Measurements from ENCODE around the gene ITGA5.

ITGA5 gene

DNA sequence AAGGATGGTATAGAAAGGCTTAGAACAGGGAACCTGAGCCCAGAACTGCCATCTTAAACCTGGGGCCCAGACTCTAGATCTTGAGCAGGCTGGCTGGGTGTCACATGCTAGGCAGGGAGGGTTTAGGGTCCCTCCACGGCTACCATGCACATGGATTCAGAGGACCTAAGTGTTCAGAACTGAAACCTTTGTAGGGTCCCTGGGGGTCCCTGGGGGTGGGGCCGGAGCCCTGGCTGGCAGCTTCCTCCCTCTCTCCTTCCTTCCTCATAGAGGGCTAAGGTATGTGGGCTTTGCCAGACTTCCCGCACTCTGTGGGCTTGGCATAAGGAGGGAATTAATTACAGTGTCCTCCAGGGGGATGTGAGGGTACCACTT lies 29.9 kb downstream of the ITGA5 start:
- DNase-seq (ENCODE audit: low spot score): no peak

DNA sequence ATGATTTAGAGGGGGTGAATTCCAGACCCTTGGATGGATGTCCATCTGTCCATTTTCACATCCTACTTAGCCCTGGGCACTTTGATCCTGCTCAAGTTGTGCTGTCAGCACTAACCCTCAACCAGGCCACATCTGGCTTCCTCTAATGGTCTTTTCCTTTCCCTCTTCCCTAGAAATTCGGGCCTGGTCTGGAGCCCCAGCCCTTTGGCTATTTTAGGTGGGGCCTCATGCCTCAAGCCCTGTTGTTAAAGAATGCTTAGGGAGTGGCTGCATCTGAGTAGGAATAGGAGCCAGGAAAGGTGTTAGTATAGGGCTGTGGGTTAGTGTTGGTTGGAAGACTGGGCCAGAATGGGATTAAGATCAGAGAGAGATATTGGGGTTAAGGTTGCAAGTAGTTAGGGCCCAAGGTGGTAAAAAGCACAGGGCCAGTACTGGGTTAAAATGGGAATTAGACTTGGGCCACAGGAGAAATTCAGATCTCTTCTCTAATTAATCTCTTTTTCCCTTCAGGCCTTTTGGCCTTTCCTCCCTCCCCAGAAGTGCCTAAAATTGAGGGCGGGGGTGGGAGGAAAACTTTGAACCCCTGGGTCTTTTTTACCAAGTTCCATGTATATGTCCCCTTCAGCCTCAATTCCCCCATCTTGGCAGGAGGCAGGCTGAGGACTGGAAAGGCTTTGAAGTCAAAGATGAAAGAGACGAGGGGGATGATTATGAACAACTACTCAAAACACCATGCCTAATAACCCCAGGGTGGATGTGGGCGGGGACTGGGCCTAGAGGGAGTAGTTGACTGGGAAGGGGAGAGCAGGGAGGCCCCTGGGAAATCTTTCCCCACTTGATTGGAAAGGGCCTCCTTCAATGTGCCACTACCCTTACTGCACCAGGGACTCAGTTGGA lies 30.6 kb downstream of the ITGA5 start:
- no peak for DNase-seq (ENCODE audit: low spot score)

DNA sequence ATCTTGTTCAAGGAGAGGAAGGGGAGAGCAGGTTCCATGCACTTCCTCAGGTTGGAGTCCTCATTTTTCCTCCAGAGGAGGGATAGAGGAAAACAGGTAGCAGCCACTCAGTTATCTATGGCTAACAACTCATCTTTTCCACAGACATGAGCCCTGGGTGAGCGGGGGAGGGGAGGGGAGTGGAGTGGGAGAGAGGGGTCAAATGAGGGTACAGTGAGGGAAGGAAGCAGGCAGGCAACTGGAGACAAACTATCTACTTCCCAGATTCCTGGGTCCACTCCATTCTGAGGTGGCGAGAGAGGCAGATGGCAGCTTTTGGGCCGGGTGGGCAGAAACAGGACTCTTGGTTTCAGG lies 32.0 kb downstream of the ITGA5 start:
- DNase-seq (ENCODE audit: low spot score): no peak

DNA sequence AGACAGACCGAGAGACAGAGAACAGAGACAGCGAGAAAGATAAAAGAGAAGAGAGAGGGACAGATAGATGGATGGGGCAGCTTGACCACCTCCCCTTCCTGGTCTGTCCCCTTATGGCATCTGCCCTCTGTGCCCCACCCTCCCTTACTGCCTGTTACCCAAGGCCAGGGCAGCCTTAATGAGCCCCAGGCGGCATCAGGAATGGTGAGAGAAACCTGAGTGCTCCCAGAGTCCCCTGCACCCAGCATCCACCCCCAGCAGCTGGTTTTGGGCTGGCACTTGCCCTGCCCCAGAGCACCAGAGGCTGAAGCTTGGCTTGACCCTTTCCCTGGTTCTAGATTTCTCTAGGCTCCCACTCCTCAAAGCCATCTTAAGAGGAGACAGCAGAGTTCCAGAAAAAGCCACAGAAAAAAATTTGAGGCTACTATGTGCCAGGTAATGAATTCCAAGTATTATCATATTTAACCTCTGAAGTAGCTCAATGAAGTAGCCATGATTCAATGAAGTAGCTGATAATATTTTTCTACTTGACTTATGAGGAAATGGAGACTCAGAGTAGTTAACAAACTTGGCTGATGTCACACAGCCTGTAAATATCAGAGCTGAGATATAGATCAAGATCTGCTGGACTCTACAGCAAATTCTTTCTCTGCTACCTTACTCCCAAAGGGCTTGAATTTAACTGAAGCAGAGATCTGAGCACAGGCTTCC lies 32.5 kb downstream of the ITGA5 start:
- DNase-seq (ENCODE audit: low spot score): no peak

DNA sequence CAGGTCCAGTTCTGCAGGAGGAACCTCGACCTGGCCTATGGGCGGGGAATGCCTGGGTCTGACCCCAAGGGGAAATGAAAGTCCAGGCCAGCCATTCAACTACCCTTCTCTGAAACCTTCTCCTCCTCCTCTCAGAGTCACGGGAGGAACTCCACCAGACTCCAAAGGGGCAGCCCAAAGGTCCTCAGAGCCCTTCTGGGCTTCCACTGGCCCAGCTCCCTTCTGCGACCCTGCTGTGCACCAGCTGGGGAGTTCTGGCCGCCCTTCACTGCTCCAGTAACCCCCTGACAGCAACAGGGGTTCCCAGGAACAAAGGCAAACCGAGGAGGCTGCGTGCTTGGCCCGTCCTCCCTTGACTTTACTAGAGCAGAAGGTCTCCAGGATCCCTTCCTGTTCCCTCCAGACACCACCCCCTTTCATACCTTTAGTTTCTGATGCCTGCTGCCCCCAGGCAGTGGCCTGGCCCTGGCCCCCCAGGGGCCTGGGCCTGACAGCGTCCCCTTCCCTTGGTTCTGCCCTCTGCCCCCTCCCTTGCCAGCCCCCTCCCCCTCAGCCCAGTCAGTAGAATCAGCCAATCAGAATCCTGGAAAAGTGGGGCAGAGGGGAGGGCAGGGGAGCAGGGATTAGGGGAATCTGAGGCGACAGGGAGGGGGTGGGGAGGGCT lies 33.7 kb downstream of the ITGA5 start:
- DNase-seq (ENCODE audit: low spot score): no peak

DNA sequence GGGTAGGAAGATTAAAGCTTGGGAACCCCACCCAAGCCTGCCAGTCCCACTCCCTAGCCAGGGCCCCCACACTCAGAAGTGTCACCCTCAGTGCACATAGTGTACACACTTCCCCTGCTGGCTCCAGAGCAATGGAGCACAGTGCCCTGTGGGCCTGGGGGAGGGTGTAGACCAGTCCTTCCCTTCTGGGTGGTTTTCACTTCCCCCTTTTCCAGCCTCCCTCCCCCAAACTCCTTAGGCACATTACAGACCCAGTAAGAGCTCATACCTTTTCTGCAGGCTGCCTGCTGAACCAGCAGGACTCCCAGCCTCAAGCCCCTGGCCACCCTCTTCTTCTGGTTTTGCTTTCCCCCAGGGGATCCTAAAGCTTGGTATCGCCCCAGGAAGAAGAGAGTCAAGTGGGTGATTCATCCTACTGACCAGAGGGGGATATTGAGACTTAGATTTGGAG lies 34.5 kb downstream of the ITGA5 start, which contains the start of gene ZNF385A:
TSS of gene ZNF385A (minus strand) at position 143 of the 451 bp plus-strand sequence. CDS start 219 bp downstream, outside the sequence.
- DNase-seq (ENCODE audit: low spot score): no peak

DNA sequence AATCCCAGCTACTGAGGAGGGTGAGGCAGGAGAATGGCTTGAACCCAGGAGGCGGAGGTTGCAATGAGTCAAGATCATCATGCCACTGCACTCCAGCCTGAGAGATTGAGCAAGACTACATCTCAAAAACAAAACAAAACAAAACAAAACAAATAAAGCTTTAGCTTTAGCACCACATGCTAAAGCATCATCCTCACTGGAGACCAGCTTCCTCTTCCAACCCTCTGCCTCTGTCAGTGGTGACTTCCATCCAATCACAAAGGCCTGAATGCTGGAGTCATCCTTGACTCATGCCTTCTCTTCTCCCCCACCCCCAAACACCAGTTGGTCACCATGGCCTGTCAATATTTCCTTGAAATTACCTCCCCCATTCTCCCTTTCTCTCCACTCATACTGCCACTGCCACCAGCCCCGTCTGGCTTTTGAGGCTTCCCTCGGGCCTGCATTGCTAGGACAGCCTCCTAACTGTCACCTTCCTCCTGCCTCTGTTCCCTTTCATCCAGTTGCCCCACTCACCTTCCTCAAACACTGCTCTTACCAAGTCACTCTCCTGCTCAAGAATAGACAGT lies 35.9 kb downstream of the ITGA5 start:
- DNase-seq (ENCODE audit: low spot score): peak; percentile 87

DNA sequence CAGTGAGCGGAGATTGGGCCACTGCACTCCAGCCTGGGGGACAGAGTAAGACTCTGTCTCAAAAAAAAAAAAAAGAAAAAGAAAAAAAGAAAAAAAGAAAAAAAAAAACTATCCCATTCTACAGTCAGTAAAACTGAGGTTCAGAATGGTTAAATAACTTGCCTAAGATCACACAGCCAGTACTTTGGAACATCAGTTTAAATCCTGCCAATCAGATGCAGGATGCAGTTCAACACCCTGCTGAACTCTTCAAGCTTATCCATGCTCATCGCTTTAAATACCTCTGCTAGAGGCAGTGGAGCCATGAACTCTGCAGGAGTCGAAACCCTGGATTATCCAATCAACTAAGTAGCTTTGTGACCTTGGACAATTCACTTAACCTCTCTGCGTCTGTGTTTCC lies 37.9 kb downstream of the ITGA5 start:
- no peak for DNase-seq (ENCODE audit: low spot score)

DNA sequence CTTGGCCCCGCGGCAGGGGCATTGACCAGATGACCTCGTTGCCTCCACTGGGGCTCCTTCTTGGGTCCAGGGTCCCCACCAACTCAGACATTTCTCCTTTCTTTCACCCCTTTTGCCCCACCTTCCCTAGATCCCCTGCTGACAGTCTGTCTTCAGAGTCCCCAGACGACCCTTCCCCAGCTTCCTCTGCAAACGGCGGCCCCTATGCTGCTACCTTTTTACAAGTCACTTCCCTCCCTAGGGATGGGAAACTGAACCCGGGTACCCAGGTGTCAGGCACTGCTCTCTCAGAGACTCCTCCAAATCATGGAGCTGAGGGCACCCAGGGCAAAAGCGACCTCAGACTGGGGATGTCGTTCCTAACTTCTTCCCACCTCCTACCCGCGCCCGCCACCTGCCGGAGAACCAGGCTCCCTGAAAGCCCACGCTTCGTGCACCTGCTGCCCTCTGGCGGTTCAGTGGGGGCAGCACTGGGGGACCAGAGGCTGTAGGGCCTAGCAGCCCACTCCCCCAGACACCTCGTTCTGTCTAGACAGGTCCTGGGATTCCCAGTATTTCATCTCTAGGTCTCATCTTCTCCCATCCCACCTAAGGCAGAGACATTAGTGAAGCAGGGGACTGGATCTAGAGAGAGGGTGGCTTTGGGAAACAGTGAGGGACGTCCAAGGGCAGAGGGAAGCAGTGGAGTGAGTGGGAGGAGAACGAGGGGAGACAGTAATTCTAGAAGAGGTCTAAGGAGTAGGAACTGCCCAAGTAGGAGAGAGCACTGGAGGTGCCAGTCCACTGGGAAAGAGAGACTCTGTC lies 39.5 kb downstream of the ITGA5 start:
- peak; percentile 91 for DNase-seq (ENCODE audit: low spot score)

DNA sequence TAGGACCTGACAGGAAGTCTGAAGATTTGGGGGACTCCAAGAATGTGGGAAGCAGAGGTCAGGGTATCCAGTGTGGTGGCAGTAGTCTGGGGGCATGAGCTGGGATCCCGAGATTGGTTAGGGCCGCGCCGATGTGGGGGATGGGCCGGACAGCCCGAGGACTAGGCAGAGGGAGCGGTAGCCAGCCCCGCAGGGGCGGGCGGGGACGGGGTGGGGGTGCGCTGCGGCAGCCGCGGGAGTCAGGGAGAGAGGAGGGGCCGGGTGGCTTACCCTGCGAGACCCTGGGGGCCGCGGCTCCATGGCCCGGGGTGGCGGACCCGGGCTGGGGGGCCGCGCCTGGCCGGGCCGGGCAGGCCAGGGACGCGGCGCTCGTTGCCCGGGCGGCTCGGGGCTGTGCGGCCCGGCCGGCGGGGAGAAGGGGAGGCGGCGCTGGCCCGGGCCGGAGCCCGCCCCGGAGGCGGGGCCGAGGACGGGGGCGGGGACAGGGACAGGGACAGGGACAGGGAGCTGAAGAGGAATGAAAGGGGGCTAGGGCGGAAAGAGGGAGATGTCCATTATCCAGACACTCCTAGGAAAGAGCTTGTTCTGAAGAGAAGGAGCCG lies 40.2 kb downstream of the ITGA5 start:
- DNase-seq (ENCODE audit: low spot score): peak; percentile 61

DNA sequence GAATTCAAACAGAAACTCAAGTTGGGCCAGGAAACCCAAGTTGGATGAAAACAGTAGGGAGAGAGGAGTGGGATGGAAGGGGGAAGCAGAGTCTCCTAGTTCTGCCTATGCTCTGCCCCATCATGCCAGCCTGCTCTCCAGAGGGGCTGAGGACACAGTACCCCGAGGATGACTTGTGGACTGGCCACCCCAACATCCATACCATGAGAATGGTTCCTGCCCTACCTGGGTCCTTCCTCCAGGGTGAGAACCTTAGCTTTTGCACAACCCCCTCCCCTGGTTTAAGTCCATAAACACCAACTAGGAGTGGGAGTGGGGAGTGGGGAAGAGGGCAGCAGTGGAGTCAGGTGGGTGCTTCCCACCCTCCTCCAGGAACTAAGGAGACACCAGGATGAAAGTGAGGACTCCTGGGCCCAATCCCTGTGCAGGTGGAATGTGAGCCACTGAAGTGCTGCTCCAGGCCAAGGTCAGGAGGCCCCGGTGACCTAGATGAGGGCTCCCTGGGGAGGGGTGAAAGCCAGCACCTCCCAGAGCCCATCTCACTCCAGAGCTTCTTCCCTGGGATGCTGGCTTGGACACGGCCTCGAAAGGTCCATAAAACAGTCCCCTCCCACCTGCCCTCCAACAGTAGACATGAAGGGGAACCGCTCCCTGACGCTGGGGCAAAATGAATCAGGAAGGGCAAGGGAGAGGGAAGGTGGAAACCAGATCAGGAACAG lies 41.1 kb downstream of the ITGA5 start:
- DNase-seq (ENCODE audit: low spot score): no peak

DNA sequence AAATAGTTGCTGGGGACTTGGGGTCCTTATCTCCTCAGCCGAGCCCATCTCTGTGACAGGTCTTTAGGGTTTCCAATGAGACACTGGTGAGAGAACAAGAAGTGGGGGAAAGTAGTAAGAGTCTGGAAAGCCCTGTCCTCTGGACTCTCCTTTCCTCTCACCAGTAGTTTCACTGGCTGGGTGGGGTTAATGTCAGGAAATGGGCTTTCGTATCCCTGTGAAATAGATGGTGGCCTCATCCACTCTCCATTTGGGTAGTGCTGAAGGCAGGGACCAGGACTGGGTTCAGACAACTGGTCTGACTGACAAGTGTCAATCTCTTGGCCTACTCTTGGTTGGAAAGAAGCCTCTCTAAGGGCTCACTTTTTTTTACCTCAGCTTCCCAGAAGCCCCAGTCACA lies 42.1 kb downstream of the ITGA5 start:
- no peak for DNase-seq (ENCODE audit: low spot score)

DNA sequence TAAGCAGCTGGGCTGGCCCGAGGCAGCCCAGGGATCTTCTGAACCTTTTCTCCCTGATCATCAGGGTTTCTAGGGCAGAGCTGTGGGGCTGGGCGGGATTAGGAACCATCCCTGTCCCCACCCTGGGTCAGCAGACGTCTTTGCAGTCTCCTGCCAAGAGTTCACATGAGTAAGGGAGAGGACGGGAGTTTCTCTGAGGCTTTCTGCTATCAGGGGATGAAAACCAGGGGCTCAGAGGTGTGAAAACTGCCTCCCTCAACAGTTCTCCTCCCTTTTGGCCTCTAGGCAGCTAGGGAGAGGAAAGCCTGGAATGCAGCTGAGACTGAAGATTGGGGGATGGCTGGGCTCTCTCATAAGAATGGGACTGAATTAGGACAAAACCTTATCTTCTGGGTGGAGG lies 42.5 kb downstream of the ITGA5 start:
- no peak for DNase-seq (ENCODE audit: low spot score)

DNA sequence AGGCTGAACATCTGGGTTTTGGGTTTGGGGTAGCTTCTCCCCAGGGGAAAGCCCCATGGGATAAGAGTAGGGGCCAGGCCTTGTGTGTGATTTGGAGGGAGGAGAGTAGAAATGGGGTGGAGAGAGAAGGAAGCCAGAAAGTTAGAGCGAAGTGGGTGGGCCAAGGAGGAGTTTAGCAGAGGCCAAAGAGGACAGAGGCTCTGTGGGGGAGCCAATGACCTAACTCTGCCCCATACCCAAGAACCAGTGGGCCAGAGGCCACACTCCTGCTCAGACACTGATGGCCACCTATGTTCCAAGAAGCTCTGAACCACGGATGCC lies 43.8 kb downstream of the ITGA5 start:
- DNase-seq (ENCODE audit: low spot score): no peak

DNA sequence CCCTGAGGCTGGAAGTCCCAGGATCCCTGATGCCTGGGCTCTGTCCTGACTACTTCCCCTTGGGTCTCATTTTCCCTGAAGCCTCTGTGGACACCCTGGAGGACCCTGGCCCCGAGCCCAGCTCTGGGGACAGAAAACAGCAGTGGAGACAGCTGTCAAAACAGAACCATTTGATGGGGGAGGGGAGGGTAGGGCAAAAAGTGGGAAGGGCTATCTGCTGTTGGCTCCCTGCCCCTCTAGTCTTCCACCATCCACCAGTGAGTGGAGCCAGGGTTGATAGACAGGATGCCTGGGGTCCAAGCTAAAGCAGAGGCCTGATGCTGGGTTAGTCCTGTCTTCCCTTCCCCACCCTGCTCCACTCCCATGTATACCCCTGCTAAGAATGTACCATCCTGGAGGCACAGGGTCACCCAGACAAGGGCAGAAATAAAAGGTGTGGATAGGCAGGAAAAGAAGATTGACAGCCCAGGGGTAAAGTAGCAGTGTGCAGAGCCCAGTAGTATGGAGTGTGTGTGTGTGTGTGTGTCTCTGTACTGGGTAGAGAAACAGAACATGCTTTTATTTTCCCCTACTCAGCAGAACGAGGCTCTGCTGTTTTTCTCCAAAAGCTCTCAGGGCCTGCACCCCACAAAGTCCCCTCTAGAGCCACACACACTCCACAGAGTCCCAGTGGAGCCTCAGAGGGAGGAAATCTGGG lies 44.4 kb downstream of the ITGA5 start:
- no peak for DNase-seq (ENCODE audit: low spot score)

DNA sequence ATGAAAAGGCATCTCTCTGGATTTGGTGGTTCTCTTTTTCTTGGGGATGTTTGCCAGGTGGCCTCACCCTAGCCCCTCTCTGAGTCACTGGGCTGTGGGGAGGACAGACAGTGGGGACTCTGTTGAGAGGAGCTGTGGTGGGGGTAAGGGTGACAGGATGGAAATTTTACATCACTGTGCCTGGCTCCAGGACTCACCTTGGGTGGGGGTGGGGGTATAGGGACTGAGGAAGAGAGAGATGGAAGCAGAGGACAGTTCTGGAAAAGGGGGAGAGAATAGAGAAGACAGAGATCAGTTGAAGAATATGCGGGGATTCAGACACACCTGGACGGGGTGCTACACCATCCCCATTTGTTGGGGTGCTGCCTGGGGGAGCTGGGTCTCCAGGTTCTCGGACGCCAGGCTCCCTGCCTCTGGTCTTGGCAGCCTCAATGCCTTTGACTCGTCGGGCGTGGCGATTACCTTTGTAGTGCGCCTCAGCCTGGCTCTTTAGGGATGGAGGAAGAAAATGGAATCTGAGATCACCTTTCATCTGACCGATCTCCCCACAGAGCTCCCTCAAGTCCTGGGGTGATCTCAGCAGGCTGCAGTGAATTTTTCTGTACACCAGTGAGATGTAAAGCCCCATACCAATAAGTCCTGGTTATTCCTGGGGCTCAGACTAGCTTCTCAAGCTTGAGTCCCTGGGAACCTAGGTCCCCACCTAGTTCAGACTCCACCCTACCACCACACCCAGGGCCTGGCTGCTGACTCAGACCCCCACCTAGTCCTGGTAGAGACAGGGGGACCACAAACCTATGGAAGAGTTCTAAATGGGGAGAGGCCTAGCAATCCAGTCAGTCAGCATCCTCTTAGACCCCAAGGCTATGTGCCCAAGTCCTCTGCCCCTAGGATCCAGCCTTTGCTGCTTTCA lies 45.2 kb downstream of the ITGA5 start:
- no peak for DNase-seq (ENCODE audit: low spot score)

DNA sequence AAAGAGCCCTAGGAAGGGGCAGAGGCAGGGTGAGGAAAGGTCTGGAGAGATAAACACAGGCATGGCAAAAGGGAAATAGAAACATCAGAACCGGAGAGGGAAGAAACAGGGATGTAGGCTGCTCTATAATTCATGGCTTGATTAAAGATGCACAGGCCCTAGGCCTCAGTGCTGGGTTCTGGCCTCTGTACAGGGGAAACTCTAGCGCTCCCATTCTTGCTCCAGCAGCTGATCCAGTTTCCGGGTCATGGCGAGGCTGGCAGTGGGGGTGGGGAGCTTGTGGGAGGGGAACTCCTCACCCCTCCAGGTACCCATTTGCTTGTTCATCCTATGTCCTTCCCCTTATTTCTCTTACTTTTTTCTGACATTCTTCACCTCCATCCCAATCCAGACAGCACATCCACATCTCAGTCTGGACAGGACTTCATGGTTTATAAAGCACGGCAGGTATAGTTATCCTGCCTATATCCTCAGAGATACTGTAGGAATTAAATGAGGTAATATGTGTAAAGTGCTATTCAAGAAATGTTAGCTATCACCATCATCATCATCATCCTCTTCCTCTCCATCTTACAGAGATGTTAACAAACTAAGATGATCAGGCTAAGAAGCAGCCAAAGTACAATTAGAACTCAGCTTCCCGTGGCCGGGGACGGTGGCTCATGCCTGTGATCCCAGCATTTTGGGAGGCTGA lies 46.8 kb downstream of the ITGA5 start:
- DNase-seq (ENCODE audit: low spot score): no peak

DNA sequence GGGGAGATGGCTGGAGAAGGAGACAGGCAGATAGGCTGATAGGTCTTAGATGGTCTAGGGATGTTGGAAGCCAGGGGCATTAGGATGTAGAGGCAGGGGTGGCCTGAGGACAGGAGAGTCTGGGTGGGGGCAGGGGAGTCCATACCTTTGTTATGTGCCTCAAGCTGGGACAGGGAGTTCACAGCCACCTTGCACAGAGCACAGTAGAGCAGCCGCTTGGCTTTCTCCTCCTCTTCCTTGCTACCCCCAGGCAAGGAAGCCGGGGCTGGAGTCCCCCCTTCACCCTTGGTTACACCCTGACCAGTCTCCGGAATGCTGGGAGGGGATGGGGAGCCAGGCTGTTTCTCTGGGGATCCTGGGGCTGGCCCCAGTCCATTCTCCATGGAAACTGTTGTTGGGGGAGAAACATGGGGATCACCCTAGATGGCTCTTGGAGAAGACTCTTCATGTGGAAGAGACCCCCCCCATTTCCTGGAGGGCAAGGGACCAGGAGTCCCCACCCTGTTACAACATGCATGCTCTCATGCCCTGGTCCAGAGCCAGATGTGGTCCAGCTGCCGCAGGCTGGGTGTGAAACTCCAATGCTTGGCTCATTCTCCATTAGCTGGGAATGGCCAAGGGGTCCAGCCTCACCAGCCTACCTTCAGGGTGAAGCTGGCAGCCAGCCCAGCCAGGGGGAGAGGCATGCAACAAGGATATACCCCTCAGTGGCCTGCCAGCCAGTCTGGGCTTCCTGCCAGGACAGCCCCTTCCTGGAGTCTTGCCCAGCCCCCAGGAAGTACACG lies 47.5 kb downstream of the ITGA5 start:
- DNase-seq (ENCODE audit: low spot score): no peak
